IPS DF 4.7 (cell line): Measurements from ENCODE around the gene PTGES2.

Experiments used
- DNase-seq: peaks from one replicate; pipeline ENCODE4 v3.0.0-alpha.2; 2013; ENCODE audit warnings: low spot score; ENCODE audit errors: extremely low read depth

Gene PTGES2

DNA sequence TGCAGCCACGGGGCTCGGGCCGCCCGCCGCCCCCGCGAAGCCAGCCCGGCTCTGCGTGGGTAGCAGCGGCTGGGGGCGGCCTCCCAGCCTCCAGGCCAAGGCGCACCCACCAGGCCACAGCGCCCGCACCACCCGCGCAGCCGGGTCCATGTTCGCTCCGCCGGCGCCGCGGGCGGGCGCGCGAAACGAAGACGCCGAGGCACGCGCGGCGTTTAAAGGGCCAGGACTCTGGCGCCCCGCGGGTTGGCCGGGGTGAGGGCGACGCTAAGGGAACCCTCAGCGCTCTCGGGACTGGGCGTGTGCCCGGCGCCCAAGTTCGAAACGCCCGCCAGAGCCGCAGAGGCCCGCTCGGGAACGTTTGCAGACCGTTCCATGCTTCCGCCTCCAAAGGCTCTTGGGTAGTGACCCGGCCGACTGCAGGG, at the start of gene PTGES2:
TSS of gene PTGES2 (minus strand) at position 162 of the 422 bp plus-strand sequence. CDS start at position 150, 12 bp downstream.
- peak; percentile 30 for DNase-seq

GRCh38 chr9:128175726-128176125, 48.2 kb upstream of the PTGES2 start:
- no peak for DNase-seq

GRCh38 chr9:128175102-128175563, 47.6 kb upstream of the PTGES2 start:
- no peak for DNase-seq

- no peak for DNase-seq
These were observed 46.5 kb upstream of the PTGES2 start for GRCh38 chr9:128174062-128174461.

DNA sequence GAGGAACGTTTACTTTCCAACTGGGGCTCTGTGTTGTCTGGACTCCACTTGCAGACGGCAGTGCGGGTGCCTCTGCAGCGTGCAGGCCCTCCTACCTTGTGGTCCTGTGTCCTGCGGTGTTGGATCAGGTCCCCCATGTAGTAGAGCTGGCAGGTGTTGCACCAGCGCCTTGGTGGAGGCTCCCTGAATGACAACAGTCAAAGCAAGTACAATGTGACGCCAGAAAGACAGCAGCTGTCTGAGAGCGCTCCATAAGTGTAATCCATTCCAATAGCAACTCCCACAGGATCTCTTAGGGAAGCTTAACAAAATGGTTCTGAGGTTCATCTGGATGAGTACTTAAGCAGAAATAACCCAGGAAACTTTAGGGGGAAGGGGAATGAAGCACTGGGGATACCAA, 42.4 kb upstream of the PTGES2 start:
- no peak for DNase-seq

GRCh38 chr9:128169492-128169891, 42.0 kb upstream of the PTGES2 start:
- no peak for DNase-seq

DNA sequence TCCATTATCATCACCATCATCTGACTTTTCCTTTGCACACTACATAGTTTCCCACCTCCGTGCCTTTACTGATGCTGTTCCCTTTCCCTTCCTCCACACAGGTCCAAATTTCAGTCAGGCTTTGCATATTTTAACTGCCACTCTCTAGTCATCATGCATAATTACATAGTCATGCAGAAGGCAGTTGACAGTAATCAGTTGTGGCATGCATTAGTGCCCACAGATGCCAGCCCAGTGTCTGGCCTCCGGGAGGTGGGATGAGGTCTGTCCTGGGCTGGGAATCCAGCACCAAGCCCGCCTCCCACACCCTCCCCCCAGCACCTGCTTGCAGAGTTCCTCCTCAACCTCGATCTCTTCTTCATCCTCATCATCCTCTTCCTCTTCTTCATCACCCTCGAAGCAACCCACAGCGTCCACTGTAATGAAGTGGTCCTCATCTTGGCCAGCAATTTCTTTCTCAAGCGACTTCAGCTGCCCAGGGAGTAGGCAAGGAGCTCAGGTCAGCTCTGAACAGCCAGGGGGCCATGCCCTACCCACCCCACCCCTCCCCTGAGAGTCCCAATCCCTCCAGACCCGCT, 41.3 kb upstream of the PTGES2 start:
- DNase-seq: no peak

- no peak for DNase-seq
These were observed 39.7 kb upstream of the PTGES2 start for GRCh38 chr9:128167209-128167608.

- DNase-seq: no peak
These were observed 38.6 kb upstream of the PTGES2 start for GRCh38 chr9:128166169-128166568.

DNA sequence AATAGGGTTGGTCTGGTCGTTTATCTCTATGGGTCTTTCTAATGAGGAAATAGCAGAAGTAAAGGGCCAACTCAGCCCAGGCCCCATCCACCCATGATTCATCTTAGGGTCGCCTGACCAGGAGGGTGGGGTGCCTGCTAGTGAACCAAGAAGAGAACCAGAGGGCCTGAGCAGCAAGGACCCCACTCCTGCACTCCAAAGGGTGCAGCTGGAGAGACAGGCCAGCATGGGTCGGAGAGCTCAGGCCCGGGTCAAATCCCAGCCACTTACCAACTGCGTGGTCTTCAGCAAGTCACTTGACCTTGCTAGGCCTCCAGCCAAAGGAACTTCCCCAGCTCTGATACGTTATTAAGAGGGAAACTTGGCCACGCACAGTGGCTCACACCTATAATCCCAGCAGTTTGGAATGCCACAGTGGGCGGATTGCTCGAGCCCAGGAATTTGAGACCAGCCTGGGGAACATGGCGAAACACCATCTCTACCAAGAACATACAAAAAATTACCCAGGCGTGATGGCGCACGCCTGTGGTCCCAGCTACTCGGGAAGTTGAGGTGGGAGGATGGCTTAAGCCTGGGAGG, 36.9 kb upstream of the PTGES2 start:
- no peak for DNase-seq

- no peak for DNase-seq
These were observed 36.2 kb upstream of the PTGES2 start for GRCh38 chr9:128163523-128164306.

GRCh38 chr9:128163027-128163515, 35.5 kb upstream of the PTGES2 start:
- no peak for DNase-seq

DNA sequence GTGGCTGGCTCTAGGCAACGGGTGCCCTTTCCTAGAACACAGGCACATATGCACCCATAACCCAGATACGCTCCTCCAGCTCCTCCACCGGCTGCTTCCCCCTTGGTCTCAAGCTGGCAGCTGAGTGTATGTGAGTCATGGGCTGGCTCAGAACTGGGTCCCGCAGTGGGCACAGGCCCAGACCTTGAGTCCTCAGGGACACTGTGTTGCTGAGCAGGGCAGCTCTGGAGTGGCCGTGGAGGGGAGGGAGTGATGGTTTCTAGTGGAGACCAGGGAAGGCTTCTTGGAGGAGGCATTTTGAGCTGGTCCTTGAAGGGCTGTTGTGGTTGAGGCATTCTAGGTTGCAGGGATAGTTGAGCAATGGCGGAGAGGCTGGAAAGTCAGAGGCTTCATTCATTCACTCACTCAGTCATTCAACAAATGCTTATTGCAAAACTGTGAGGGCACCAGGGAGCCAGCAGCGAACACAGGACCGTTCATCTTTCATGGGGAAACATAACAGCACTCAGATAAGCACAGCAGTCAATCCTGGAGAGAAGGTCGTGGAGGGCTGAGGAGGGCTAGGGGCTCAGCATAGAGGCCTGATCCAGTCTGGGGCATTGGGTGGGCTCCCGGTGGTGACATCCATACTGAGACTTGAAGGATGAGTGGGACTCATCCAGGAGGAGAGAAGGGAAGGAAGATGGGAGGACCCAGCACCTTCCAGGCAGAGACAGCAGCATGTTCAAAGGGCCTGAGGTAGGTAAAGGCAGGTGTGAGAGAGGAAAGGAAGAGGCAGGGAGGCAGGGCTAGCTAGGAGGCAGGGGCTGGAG, 34.9 kb upstream of the PTGES2 start:
- no peak for DNase-seq

DNA sequence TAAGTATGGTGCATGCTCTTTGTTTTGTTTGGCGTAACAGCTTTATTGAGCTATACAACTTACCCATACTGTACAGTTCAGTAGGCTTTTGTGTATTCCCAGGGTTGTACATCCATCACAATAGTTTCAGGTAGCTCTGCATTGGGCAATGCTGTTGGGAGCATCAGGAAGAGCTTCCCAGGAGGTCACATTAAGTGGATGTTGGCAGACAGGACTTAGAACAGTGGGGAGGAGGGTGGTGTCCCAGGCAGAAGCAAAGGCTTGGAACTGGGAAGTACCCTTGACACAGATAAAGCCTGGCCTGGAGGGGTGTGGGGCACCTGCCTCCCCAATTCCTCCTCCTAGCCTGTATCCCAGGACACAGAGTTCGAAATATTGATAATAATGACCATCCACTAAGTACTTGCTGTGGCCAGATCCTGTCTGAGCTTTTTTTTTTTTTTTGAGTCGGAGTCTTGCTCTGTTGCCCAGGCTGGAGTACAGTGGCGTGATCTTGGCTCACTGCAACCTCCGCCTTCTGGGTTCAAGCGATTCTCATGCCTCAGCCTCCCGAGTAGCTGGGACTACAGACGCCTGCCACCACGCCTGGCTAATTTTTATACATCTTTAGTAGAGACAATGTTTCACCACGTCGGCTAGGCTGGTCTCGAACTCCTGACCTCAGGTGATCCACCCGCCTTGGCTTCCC, 33.8 kb upstream of the PTGES2 start:
- no peak for DNase-seq

GRCh38 chr9:128160603-128160987, 33.1 kb upstream of the PTGES2 start:
- no peak for DNase-seq

- peak; percentile 60 for DNase-seq
These were observed 32.5 kb upstream of the PTGES2 start, which contains the start of gene BBLN for GRCh38 chr9:128159784-128160602. Gene BBLN, plus strand, starts transcription at chr9:128160265. Its CDS starts 143 bp downstream, at chr9:128160408.

DNA sequence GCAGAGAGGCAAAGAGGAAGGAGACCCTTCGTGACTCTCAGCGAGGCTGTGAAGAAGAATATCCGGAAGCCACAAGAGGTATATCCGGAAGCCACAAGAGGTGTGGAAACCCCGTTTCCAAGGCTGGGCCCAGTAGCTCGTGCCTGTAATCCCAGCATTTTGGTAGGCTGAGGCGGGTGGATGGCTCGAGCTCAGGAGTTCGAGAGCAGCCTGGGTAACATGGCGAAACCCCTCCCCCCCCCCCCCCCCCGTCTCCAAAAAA, 31.9 kb upstream of the PTGES2 start:
- no peak for DNase-seq

GRCh38 chr9:128155736-128156500, 28.4 kb upstream of the PTGES2 start:
- no peak for DNase-seq

DNA sequence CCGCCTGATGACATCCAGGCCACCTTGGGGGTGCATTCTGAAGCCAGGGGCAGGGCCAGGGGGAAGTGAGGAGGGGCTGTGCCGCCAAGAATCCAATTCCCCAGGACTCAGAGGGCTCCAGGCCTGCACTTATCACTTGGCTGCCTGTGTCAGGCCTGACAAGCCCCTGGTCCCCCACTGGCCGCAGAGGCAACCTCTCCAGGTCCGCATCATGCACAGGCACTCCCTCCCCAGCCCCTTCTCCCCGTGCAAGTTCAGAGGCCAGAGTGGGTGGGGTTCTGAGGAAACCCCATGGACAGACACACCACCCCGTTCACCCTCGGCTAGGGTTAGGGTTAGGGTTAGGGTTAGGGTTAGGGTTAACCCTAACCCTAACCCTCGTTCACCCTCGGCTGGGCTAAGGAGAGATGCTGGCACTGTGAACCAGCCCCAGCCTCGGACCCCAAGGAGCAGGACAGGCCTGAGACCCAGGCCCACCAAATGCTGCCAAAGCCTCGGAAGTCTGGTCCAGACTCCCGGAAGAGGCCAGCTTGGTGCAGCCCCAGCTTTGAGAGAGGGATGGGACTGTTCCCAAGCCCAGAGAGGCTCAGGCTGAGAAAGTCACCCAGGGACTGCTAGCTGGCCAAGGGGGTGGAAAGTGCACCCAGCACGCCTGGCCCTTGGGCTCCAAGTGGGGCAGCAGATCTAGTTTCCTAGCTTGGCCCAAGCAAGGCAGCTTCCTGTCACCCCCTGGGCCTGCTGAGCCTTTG, 26.6 kb upstream of the PTGES2 start:
- DNase-seq: no peak
